H1 (cell line): ENCODE data around the gene FAR1. TPM values are rescaled to one million over a fixed set of nuclear protein-coding genes. Genes with fewer than 3 reads are reported as not detected.

Experiments used
- CHD7 ChIP-seq: fragments of 300-600 bp; sonication (generic); IDR thresholded peaks from 2 replicates; pipeline ENCODE4 v1.7.1; 2012; ENCODE audit warnings: low read length, moderate library complexity, mild to moderate bottlenecking, inconsistent platforms; ENCODE audit not compliant: insufficient replicate concordance
- FOSL1 ChIP-seq: IDR thresholded peaks from 2 replicates; pipeline ENCODE4 v1.6.1; 2011; ENCODE audit warnings: mild to moderate bottlenecking, low read depth, low read length, moderate library complexity; ENCODE audit not compliant: insufficient read depth
- HDAC6 ChIP-seq: IDR thresholded peaks from one replicate; pipeline ENCODE4 v1.7.1; 2012; ENCODE audit warnings: low read depth, mild to moderate bottlenecking, inconsistent platforms, low read length, moderate library complexity
- MAFK ChIP-seq: IDR thresholded peaks from 2 replicates; pipeline ENCODE4 v1.6.1; 2012; ENCODE audit warnings: low read depth, mild to moderate bottlenecking, improper control_type of control experiment, low read length
- NRF1 ChIP-seq: IDR thresholded peaks from 2 replicates; pipeline ENCODE4 v1.6.1; 2011; ENCODE audit warnings: mild to moderate bottlenecking, low read depth, low read length, improper control_type of control experiment
- RFX5 ChIP-seq: IDR thresholded peaks from 2 replicates; pipeline ENCODE4 v1.6.1; 2011; ENCODE audit warnings: low read depth, low read length, improper control_type of control experiment, borderline replicate concordance
- SAP30 ChIP-seq: fragments of 300-600 bp; sonication (generic); IDR thresholded peaks from 2 replicates; pipeline ENCODE4 v1.7.1; 2012; ENCODE audit warnings: low read length, moderate library complexity, mild to moderate bottlenecking, inconsistent platforms; ENCODE audit not compliant: insufficient read depth, insufficient replicate concordance
- TEAD4 ChIP-seq: IDR thresholded peaks from 2 replicates; pipeline ENCODE4 v1.6.1; 2012; ENCODE audit warnings: low read depth, low read length, inconsistent platforms, mixed read lengths
- YY1 ChIP-seq: IDR thresholded peaks from 2 replicates; pipeline ENCODE4 v1.6.1; 2011; ENCODE audit warnings: low read depth, mild to moderate bottlenecking, low read length
- polyA plus RNA-seq, 7 experiments: library from polyadenylated mRNA; depleted of rRNA in 3 of 7; stranded (reverse) in 5 of 7; unstranded in 2 of 7; fragments of >200 nt in 5 of 7; fragments of 200-250 nt in 2 of 7; gene quantifications; 1 replicate in 5 of 7; 2 replicates in 1 of 7; 4 replicates in 1 of 7; pipeline versions ENCODE4 v1.2.1 to v1.2.3, GENCODE V29; 2011 to 2013; ENCODE audit warnings: missing spikeins in 2 of 7, mixed read lengths in 2 of 7
- total RNA-seq: library from RNA; stranded (reverse); fragmentation: NEBNext Ultra II Directional; extraction: Animal tissue kit (Norgen Biotek cat#: 25700); gene quantifications from 2 replicates; pipeline ENCODE4 v1.2.1, GENCODE V29; 2021

Gene FAR1
- total and polyA plus RNA-seq, 2 of the 8 experiments (the other 6 are each of a cell fraction or from before 2014, with no cell fraction given): 29.7 to 68.5 TPM

DNA sequence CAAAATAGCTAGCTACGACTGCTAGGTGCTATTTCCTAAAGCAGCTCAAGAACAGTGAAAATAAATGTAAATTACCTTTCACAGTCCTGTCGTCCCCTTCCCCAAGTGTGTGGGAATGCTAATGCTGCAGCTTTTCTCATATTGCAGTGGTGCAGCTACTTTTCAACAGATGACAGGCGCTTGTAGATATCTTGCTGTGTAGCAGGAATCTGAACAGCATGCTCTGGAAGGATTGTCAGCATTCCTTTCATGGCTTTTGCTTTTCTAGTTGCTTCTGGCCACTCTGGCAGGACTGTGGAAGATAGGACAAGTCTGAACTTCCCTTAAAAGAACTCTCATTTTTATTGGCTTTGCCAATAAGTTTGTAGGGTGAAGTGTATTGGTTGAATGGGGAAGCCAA, 18.8 kb downstream of the FAR1 start (continued):
- TF ChIP-seq CHD7: no peak
- TF ChIP-seq FOSL1: no peak
- TF ChIP-seq SAP30: no peak
- TF ChIP-seq HDAC6: no peak
- TF ChIP-seq TEAD4: no peak
- TF ChIP-seq YY1: no peak
- TF ChIP-seq NRF1: no peak
- TF ChIP-seq MAFK: no peak
- no peak for TF ChIP-seq RFX5
- TF ChIP-seq, all 59 proteins: peak for 0
